Muscle of back (tissue), 11 donors: ENCODE results near the gene FHIP1B. TPM values are rescaled to one million over a fixed set of nuclear protein-coding genes. Genes with fewer than 3 reads are reported as not detected.

Experiments used
- DNase-seq, 3 donors: peaks; one replicate each; pipeline versions ENCODE4 v3.0.0 to v3.0.0-alpha.2; 2013
- polyA plus RNA-seq, 10 donors: library from polyadenylated mRNA; unstranded; fragments of 120-200 nt; gene quantifications; one replicate each; pipeline ENCODE4 v1.2.1, GENCODE V29; 2013; ENCODE audit not compliant: insufficient read length in 10 of 10

Gene FHIP1B
- polyA plus RNA-seq, 10 donors: 18.5 to 39.1 (median 23.5) TPM

DNA sequence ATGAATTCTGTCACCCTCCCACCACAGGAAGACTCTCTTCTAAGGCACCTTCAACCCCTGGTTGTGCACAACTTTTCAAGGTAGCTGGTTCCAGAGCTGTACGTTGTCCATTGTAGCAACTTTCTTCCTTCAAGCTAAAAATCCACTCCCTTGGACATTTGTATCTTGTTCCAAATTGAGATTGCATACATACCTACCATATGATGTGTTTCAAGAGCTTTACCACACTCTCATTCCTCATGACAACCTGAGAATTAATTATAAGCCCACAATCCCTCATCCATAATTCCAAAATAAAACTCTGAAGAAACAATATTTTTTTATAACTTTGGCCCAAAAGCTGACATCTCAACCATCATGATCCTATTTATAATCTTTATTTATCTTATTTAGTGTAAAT is 32.4 kb downstream of the FHIP1B start:
- no peak for DNase-seq

DNA sequence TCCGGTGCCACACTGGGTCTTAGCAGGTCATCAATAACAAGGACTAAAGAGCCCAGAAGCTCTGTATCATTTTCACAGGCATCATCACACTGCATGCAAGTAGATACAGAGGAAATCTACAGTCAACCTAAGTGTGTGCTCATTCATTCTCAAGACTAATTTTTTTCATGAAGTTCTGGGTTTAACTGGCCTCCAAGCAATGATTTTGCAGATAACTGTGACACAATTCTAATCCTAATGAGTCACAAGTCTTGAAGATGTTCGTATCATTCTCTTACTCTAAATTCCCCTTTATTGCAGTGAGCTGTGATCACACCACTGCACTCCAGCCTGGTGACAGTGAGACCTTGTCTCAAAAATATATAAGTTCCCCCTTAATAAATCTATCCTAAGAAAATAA is 33.0 kb downstream of the FHIP1B start:
- no peak for DNase-seq

DNA sequence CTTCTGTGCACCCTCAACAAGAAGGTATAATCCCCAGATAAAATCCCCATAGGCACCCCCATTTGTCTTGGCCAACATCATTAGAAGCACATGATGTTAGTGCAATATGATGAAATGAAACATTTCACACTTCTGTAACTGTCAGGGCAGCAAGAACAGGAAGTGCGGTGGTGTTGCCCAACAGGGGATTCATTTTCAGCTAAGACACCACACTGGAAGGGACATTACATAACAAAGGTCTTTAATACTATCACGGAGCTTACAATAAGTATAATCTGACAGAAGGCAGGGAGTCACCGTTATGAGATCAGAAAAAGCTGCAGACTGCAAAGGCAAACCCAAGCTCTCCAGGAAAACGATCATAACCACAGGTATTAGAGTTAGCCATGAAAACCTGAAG is 33.5 kb downstream of the FHIP1B start:
- peak in 2 of 3 donors; percentile 8 to 29 for DNase-seq

DNA sequence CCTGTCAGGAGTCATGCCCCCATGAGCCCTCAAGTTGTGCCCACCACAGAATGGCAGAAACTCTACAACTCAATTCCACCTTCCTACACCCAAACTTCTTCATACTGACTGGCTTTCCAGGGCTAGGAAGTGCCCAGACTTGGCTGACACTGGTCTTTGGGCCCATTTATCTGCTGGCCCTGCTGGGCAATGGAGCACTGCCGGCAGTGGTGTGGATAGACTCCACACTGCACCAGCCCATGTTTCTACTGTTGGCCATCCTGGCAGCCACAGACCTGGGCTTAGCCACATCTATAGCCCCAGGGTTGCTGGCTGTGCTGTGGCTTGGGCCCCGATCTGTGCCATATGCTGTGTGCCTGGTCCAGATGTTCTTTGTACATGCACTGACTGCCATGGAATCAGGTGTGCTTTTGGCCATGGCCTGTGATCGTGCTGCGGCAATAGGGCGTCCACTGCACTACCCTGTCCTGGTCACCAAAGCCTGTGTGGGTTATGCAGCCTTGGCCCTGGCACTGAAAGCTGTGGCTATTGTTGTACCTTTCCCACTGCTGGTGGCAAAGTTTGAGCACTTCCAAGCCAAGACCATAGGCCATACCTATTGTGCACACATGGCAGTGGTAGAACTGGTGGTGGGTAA is 35.1 kb downstream of the FHIP1B start, which contains the start of gene OR52W1:
OR52W1 (plus strand) TSS at position 51 of the 637 bp plus-strand sequence; CDS start at position 51, 0 bp downstream.
- DNase-seq: no peak

DNA sequence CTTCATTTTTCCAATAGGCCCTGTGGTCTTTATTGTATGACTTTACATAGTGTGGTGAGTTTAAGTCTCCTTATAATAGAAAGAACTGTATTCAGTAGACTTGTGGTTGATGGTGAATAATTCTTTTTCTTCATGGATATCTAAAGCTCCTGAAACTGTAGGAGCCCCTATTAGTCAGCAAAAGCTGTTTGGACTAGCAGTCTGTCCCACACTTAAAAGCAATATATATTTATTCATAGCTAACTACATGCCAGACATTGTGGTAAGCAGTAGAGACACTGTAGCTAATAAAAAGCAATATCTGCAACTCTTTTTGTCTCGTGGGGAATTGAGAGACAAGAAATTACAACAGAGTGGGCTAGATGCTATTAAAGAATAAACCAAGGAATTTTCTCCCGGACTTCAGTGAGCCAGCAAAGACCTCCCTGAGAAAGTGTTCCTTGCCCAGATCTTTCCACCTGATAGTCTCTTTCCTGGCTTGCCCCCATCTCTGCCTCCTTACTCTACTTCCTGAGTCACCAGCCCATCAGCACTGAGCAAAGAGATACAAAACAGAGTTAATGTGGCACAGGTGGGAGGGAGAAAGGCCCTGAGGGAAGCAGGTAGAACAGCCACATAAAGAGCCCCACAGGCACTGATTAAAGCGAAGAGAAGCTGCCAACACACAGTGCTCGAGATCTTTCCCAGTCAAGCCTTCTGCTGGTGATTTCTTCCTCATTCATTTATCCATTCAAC is 36.8 kb downstream of the FHIP1B start:
- no peak for DNase-seq

DNA sequence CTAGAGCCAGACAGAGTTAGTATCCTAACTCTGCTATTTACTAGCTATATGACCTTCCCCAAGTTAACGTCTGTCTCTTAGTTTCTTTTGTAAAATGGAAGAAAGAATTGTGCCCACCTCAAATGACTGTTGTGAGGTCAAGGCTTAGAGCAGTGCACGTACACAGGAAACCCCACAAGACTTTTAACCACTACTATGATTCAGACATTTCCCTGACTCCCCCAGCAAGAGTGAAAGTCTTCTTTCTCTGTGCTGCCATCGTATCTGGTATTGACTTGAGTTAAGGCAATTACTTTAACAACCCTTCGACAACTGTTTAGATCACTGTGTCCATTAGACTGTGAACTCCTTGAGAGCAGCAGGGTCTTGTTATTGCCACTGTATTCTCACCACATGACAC is 38.0 kb downstream of the FHIP1B start:
- DNase-seq: no peak

DNA sequence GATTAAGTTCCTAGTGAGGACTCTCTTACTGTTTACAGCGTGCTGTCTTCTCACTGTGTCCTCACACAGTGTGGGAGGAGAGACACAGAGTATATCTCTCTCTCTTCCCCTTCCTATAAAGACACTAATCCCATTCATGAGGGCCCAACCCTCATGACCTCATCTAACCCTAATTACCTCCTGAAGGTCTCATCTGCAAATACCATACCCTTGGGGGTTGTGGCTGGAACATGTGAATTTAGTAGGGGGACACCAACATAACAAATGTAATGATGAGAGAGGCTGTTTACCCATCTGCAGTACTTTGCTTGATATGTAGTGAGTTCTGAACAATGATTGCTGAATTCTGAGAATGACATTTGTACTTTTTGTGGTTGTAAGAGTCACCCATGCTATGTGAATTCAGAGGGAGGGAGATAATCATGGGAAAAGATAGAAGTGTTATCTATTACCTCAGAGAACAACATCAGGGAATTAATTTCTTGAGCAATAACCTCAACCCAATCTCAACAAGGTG is 40.3 kb downstream of the FHIP1B start:
- DNase-seq: no peak

DNA sequence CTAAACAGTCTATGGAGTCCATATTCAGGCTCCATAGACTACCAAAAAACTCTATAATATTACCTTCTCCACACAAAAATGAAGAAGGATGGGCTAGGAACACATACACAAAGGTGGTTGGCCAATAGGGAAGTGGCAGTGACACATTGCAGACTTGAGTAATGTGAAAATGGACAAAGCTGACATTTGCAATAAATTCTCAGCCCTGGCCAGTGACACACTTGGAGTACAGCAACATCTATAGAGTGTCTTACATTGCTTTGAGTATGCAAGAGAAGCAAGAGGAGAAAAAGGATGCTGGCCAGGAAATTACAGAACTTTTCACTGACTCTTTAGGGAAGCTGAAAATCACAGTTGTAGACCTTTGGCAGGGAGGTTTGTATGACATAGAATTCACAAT is 42.7 kb downstream of the FHIP1B start:
- no peak for DNase-seq

DNA sequence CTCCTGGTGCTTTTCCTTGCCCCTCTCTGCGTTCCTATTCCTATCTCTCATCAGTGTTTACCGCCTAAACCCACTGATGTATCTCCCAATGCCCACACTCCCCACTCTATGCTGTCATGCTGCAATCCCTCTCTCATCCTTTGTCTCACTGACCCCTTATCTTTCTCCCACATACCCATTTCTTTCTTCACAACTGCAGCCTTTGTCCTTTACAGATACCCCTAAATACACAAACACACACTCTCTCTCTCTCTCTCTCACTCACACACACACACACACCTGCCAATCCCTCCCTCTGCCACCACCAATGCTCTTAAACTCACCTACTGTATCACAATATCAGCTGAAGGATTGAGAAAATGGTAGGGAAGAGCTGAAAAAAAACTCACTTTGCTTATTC is 59.0 kb downstream of the FHIP1B start:
- no peak for DNase-seq

DNA sequence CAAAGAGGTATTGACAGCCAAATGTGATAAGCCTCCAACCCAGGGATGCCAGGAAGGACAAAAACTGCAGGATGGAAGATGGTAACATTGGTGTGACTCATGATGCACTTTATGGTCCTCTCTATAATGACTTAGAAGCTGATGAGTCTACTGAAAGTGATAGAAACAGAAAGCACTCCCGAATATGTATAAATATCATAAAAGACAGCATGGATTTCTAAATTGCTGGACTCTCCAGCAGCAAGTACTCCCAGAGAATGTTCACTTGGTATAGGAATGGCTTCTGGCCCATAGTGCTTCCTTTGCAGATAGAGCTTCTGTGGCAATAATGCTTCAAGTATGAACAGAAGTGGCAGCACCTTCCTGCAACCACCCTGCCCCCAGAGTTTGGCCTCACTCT is 64.2 kb downstream of the FHIP1B start, which contains the start of gene OR52B2:
OR52B2 (minus strand) TSS at position 101 of the 400 bp plus-strand sequence; CDS start at position 101, 0 bp downstream.
- no peak for DNase-seq

Other genes starting within 250 kb of the FHIP1B start
- gene OR52L1, start 247.7 kb downstream of the FHIP1B start, polyA plus RNA-seq: not detected
- not detected for gene OR56A4, start 227.7 kb downstream of the FHIP1B start, polyA plus RNA-seq
- gene OR56A1, start 203.9 kb downstream of the FHIP1B start, polyA plus RNA-seq: not detected
- gene OR56B4, start 127.0 kb downstream of the FHIP1B start, polyA plus RNA-seq: not detected
- gene OR52B2, start 64.3 kb downstream of the FHIP1B start, polyA plus RNA-seq: not detected
- gene OR52W1, start 35.4 kb downstream of the FHIP1B start, polyA plus RNA-seq: under 1 TPM in 1 of 10 donors, not detected in 9; 0.11 TPM
- under 1 TPM in 8 of 10 donors, not detected in 2; 0.24 to 0.46 (median 0.31) TPM for gene C11orf42, start 29.1 kb downstream of the FHIP1B start, polyA plus RNA-seq
- under 1 TPM in 5 of 10 donors, not detected in 5; 0.11 to 0.33 (median 0.17) TPM for gene CNGA4, start 4.5 kb upstream of the FHIP1B start, polyA plus RNA-seq
- gene CCKBR, start 25.2 kb upstream of the FHIP1B start, polyA plus RNA-seq: under 1 TPM in 1 of 10 donors, not detected in 9; 0.22 TPM
- gene CAVIN3, start 85.9 kb upstream of the FHIP1B start, polyA plus RNA-seq: 10 to 100 TPM; 15.6 to 42.7 (median 27.7) TPM
- gene SMPD1, start 155.8 kb upstream of the FHIP1B start, polyA plus RNA-seq: 10 to 100 TPM; 21.8 to 26.7 (median 24.5) TPM
- gene APBB1, start 184.5 kb upstream of the FHIP1B start, polyA plus RNA-seq: 10 to 100 TPM; 27.2 to 31.7 (median 28.4) TPM
- 1 to 10 TPM in 8 of 10 donors, under 1 TPM in 2; 0.87 to 5.4 (median 1.9) TPM for gene HPX, start 206.4 kb upstream of the FHIP1B start, polyA plus RNA-seq
- gene TRIM3, start 239.3 kb upstream of the FHIP1B start, polyA plus RNA-seq: 10 to 100 TPM; 11.9 to 21.2 (median 14.1) TPM
- gene ARFIP2, start 246.7 kb upstream of the FHIP1B start, polyA plus RNA-seq: 10 to 100 TPM; 29.4 to 42.6 (median 32.8) TPM
- 10 to 100 TPM; 16.0 to 22.0 (median 18.3) TPM for gene TIMM10B, start 246.9 kb upstream of the FHIP1B start, polyA plus RNA-seq